Mucosa of descending colon (tissue), 3 donors: ENCODE results near the gene C6orf141. TPM values are rescaled to one million over a fixed set of nuclear protein-coding genes. Genes with fewer than 3 reads are reported as not detected.

Experiments
- ATAC-seq: fragments of 200-7000 bp; cut with Tn5 transposase; one replicate; pipeline ENCODE4 v1.9.1; 2020; ENCODE audit warnings: mild to moderate bottlenecking, moderate library complexity
- DNase-seq, 3 donors: peaks; one replicate each; pipeline ENCODE4 v3.0.0-alpha.2; 2020
- H3K36me3 ChIP-seq: fragments of 200-600 bp; one replicate; pipeline ENCODE4 v1.8.0; 2021; ENCODE audit warnings: low read depth, mild to moderate bottlenecking
- H3K4me1 ChIP-seq: fragments of 200-600 bp; one replicate; pipeline ENCODE4 v1.8.0; 2021; ENCODE audit warnings: low read depth, mild to moderate bottlenecking
- H3K4me3 ChIP-seq: fragments of 200-600 bp; one replicate; pipeline ENCODE4 v1.8.0; 2021; ENCODE audit warnings: mild to moderate bottlenecking
- H3K9me3 ChIP-seq: fragments of 200-600 bp; one replicate; pipeline ENCODE4 v1.8.0; 2021; ENCODE audit warnings: mild to moderate bottlenecking
- CTCF ChIP-seq: fragments of 200-600 bp; IDR thresholded peaks from one replicate; pipeline ENCODE4 v1.8.0; 2022; ENCODE audit warnings: antibody characterized with exemption, mild to moderate bottlenecking
- intact Hi-C, 2 donors: fragments of 100-400 bp; cut with DNase I in 1 of 2; cut with micrococcal nuclease in 1 of 2; formaldehyde crosslinking; loops; one replicate each; pipeline versions ENCODE4 v1.11.0 to v1.11.1; 2022; cut with DNase I, micrococcal nuclease
- total RNA-seq, 3 donors: library from RNA; stranded (reverse); fragmentation: NEBNext Ultra II Directional in 2 of 3; extraction: Animal tissue kit (Norgen Biotek cat#: 25700) in 2 of 3; gene quantifications; one replicate each; pipeline versions ENCODE4 v1.2.1 to v1.2.4, GENCODE V29; 2021 to 2023
- donor health status: DM: no; HTN: no; CAD: no; lungs with moderate emphysema.
- donor health status: DM: no; HTN: no; CAD: no.
- donor health status: DM: no; HTN: yes; CAD: no.

C6orf141 gene
- total RNA-seq, 3 donors from 2014 or later, result 4.1 to 10.6 (median 5.4) TPM

DNA sequence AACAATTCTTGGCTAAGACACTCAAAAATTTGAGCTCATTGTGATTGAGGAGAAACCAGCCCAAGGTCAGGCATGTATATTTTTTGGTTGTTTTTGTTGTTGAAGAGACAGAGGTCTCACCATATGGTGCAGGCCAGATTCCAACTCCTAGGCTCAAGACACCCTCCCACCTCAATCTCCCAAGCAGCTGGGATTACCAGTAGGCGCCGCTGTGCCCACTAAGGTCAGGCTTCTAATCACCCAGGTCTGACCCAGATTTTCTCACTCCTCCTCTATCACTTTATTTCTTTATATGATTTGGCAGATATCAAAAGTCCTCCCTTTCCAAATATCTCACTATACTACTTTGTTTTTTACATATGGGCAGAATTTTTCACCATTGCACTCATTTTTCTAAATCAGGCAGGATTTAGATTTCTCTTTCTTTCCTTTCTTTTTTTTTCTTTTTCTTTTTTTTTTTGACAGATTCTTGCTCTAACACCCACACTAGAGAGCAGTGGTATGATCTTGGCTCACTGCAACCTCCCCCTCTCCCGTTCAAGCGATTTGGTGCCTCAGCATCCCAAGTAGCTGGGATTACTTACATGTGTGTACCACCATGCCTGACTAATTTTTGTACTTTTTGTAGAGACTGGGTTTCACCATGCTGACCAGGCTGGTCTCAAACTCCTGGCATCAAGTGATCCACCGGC lies 1.7 kb upstream of the C6orf141 start:
- Histone ChIP-seq H3K36me3 (no peaks in the 10 kb centered on the region), H3K4me3 (no peak overlapping the region), H3K9me3 (no peaks in the 10 kb centered on the region), H3K4me1 (peaks cover 11% of the 10 kb centered on the region)
- intact Hi-C loops, result no loop called here
- no peak for TF ChIP-seq CTCF
- DNase-seq (no peak), ATAC-seq (no peak)

- no peak for DNase-seq
- ATAC-seq, result no peak
Observed at GRCh38 chr6:49549691-49550491, 577 bp upstream of the C6orf141 start.

GRCh38 chr6:49551078-49551865 lies 804 bp downstream of the C6orf141 start:
- DNase-seq (peak in 2 of 3 donors; percentile 43 to 59), ATAC-seq (peak; percentile 68)
- TF ChIP-seq CTCF, result no peak
- Histone ChIP-seq H3K36me3 (no peaks in the 10 kb centered on the region), H3K4me3 (peak overlapping the region; percentile 28), H3K9me3 (no peaks in the 10 kb centered on the region), H3K4me1 (peaks cover 11% of the 10 kb centered on the region)
- intact Hi-C loops, result no loop called here

More at GRCh38 chr6:49549691-49550491, 577 bp upstream of the C6orf141 start:
- H3K9me3 ChIP-seq, result no peaks in the 10 kb centered on the region
- no peak overlapping the region for H3K4me3 ChIP-seq
- TF ChIP-seq CTCF, result no peak
- H3K36me3 ChIP-seq, result no peaks in the 10 kb centered on the region
- intact Hi-C loops, result no loop called here
- peaks cover 11% of the 10 kb centered on the region for H3K4me1 ChIP-seq

DNA sequence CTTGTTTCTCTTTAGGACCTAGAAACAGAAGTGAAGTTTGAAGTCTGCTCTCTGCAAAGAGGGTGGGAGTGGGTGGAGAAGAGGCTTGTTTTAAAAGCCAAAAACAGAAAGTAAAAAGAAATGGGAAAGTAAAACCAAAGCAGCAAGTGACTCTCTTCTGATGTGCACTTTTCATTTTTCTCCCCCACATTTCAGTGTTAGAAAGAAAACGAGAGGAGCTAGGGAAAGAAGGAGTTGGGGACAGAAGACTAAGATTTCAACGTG lies 1.3 kb downstream of the C6orf141 start:
- no peak for DNase-seq
- no peak for TF ChIP-seq CTCF
- Histone ChIP-seq H3K36me3 (no peaks in the 10 kb centered on the region), H3K4me3 (no peak overlapping the region), H3K4me1 (peaks cover 11% of the 10 kb centered on the region), H3K9me3 (no peaks in the 10 kb centered on the region)
- intact Hi-C loops, result no loop called here
- no peak for ATAC-seq

DNA sequence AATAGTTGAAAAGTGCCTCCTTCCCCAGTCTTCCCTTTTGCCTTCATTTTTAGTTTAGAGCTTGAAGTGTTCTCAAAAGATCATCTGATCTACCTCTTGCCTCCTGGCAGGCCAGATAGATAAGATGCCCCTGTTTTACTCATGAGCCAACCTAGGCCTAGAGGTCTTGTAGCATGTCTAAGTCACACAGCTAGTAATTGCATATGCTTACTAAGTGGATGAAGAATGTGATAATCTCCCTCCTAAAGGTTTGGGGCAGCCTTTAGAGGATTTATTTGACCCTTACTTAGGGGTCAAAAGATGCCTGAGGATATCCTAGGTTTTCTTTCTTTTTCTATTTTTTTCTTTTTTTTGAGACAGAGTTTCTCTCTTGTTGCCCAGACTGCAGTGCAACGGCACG lies 2.1 kb downstream of the C6orf141 start:
- TF ChIP-seq CTCF, result no peak
- intact Hi-C loops, result no loop called here
- H3K4me1 ChIP-seq, result peaks cover 18% of the 10 kb centered on the region
- ATAC-seq (no peak), DNase-seq (no peak)
- H3K36me3 ChIP-seq, result no peaks in the 10 kb centered on the region
- H3K4me3 ChIP-seq, result no peak overlapping the region
- H3K9me3 ChIP-seq, result no peaks in the 10 kb centered on the region
